Measurements from ENCODE around the gene ZNF691.
"Not testable (repeated sequence)": the region's sequence is repeated elsewhere in the genome, so short reads cannot be mapped to it uniquely, and the experiment has no call there.

Gene ZNF691, protein sequence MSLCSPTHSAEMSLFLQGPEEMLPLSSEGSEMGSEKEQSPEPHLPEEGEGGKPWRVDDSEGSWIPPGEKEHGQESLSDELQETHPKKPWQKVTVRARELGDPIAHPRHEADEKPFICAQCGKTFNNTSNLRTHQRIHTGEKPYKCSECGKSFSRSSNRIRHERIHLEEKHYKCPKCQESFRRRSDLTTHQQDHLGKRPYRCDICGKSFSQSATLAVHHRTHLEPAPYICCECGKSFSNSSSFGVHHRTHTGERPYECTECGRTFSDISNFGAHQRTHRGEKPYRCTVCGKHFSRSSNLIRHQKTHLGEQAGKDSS

DNA sequence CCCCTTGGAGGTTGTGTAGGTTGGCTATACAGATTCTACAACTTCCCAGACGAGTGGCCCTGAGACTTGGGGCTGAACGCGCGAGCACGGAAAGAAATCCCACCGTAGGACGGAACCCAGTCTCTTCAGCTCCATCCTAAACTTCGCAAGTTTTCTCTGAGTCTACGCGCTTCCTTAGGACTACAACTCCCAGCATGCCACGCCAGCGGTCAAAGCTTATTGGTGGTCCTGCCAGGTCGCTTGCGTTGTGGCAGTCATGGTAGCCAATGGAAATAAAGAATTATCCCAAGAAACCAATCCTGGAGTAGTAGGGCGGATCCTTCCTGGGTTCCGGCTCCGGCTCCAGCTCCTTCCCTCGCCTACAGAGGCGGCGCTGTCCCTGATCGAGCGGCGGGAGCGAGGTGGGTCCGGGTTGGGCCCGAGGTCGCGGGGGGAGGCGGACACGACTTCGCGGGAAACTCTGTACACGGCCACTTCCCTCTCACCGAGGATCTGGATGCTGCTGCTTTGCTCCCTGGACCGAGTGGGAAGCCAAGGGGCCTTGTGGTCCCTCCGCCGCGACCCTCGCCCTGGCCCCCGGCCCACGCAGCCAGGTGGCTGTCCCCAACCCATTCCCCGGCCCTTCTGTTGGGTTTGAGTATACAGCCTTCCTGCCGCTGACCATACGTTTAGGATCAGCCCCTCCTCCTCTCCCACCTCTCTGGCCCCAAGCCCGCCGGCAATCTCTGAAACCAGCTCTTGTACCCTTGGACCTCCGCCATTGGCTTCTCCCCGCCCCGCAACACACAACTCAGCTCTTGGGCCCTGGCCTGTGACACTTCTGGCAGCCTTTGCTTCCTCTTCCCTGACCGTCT is at the start of gene ZNF691:
Gene ZNF691 (plus strand): TSS at position 357 of the 854 bp plus-strand sequence. CDS start 3,046 bp downstream, outside the sequence.
- peak; percentile 83 for DNase-seq

DNA sequence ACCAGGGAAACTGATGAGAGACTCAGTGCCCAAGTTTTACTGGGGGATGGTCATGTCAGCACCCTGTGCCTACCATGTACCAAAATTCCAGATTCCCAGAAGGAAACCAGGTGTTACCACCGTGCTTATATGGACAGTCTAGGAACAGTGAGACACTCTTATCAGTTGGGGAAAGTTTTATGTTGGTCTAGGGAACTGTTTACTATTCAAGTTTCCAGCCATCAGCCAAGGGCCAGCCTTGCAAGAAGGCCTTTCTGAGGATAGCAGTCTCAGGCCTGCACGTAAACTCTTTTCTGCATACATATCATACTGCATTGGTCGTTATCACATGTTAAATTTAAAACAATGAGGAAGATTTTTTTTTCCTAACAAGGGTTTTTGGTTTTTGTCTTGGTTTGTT is 49.0 kb upstream of the ZNF691 start:
- DNase-seq, result no peak

DNA sequence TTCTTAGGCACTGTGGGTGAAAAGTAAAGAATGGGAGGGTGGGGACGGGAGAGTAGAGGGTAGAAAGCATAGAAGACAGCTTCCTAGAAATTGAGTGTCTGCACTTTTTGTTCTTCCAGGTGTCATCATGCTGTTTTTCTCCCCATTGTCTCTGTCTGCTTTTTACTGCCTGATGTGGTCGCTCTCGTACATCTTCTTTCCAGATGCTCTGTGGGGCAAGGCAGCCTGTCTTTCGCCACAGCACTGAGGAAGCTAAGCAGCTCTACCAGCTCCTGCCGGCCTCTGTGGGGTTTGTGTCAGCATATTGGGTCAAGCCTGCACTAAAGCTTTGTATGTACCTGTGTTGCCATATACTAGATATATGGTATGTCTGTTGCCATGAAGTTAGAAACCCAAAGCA is 48.4 kb upstream of the ZNF691 start:
- no peak for DNase-seq

DNA sequence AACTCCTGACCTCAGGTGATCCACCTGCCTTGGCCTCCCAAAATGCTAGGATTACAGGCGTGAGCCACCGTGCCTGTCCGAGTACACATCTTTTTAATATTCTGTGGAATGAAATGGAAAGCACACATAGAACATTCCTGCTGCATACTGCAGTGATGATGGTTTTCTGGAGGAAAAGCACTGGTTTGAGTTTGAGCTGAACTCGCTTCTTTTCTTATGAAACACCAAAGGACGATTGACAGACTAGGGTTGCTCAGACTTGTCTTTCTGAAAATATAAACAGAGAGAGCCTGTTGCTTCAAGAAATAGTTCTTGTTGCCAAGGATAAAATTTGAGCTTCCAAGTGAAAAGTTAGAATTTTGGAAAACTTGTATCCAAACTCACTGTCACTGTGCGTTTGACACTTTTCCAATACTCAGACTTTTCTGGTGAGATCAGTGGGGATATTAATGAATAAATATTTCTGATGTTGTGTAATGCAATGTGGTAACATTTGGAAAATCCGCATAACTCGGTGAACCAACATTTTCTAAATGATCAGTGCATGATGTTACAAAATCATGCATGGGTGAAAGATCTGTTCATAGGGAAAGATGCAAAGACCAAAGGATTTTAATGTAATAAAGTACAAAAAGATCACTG is 44.5 kb upstream of the ZNF691 start:
- no peak for DNase-seq

DNA sequence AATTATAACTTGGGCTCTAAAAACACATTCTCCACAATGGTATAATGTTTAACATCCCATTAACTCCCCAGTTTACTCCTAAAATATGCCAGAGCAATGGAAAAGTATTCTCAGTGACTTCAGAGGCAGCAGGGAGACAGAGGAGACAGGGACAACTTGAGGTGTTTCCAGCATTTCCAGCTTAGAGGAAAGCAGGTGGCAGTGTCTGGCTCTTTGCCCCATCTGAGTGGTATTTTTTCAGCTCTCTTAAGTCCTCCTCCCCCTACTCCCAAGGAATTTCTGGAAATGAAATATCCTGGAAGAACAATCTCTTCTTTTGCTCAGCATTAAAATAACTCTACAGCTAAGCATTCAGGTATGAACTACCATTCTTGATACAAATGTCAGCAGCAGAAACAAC is 40.2 kb upstream of the ZNF691 start:
- DNase-seq, result no peak

DNA sequence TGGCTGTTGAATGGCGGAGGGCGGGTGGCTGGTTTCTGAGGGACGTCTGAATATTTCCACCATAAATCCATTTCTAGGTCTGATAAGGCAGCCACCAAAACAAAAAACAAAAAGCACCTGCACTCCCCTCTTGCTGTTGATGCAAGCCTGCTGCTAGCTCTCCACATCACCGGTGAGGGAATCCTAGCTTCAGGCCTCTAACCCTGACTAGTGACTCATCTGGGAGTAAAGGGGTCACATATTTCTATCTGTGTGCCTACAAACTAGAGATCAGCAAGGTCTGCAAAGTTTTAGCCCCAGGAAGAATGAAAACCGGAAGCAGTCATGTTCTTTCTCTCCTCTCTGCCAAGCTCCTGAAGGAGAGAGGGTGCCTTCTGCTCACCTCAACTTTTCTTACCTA is 39.8 kb upstream of the ZNF691 start:
- no peak for DNase-seq

DNA sequence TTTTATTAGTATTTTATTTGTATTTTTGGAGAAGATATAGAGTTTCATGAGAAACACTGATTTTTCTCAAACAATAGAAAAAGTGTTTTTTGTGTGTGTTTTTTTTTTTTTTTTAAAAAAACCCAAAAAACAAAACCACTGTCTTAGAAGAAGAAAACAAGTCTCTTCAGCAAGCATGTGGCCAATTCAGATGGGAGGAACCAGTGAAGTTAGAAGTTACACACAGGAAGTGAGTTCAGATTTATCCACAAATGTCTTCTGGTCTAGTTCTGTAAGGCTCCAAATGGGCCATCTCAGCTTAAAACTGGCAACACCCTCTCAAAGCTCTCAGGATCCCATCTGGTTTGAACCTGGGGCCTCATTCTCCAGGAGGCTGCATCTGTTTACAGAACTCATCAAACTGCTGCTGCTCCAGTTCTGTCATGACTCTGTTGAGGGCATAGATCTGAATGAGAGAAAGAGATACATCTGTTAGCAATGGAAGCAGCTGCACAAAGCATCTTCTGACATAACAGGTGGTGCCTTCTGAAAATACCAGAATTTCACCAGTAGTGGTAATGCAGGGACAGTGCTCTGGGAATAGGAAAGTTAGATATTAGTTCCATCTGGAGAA is 39.3 kb upstream of the ZNF691 start:
- no peak for DNase-seq

DNA sequence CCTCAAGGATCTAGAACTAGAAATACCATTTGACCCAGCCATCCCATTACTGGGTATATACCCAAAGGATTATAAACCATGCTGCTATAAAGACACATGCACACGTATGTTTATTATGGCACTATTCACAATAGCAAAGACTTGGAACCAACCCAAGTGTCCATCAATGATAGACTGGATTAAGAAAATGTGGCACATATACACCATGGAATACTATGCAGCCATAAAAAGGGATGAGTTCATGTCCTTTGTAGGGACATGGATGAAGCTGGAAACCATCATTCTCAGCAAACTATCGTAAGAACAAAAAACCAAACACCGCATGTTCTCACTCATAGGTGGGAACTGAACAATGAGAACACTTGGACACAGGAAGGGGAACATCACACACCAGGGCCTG is 31.6 kb upstream of the ZNF691 start:
- DNase-seq, result not testable (repeated sequence)

DNA sequence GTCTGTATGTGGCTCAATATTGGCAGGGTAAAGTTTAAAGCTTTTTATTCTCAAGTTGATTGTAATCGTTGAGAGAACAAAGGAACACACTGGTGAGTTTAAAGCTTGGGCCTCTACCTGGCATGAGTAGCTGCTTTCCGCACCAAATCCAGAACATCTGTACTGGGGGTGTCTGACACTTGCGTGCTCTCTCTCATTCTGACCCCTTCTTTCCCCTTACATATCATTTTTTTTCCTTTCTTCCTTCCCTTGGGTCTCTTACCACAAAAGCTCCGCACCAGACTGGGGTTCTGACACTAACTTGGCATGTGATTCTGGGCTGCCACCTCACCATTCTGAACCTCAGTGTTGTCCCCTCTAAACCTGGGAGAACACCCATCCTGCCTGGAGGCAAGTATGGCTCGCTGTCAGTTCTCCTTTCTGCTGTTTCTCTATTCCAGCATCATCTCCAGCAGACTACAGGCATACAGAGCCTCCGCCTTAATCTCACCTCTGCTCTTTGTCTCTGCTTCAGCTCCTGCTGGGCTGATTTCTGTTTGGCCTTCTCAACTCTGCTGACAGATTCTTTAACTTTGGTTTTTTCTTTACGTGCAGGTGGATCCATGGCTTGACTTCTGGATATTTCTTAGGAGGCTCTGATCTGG is 30.4 kb upstream of the ZNF691 start:
- DNase-seq, result no peak

DNA sequence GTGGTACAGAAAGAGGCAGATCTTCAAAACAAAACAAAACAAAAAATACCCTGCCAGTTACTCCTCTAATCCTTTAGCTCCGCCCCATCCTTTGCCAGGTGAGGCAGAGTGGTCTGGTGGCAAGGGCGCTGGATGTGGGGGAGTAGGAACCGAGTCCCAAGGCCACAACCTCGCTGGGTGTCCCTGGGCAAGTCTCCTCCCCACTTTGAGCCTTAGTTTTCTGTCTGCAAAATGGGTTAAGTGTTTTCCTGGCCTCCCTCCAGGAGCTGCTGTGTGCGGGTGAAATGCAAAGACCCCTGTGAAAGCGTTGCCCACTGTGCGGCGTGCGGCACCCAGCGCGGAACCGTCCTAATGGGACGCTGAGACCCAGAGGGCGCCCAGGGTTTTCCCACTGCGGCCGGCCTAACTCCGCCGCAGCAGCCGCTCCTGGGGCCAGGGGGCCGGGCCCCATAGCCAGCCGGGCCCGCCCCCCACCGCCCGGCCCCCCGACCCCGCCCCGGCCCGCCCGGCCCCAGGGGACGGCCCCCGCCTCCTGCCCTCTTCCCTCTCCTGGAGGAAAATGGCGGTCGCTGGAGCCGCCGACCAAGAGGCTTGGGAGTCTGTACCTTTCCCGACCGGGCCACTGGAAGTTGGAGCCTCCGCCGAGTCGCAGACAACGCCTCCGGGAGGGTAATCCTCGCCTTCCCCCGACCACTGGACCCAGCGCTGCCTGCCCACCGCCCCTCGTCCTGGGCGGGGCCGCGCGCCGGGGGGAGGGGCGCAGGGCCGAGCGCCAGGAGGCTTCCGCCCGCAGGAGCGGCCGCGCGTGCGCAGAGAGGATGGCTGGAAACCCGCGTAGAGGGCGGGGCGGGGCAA is 29.6 kb upstream of the ZNF691 start, which contains the start of the genes ERMAP and SVBP:
Gene ERMAP (plus strand): TSS at position 538 of the 855 bp plus-strand sequence. CDS start 13,327 bp downstream, outside the sequence.
Gene SVBP (minus strand): TSS at position 813 of the 855 bp plus-strand sequence. CDS start 853 bp downstream, outside the sequence.
- DNase-seq, result peak; percentile 61

DNA sequence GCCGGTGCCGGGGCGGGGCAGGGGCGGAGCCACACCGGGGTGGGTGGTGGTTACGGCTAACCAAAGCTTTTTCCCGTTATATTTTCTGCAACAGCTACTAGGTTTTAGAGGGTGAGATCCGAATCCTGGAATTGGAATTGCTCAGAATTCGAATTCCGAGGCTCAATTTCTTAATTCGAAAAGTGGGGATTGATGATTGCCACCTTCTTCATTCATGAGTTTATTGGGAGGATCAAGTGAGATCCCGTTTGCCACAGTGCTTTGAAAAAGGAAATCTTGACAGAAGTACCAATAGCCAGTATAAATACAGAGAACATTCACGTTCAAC is 29.0 kb upstream of the ZNF691 start:
- DNase-seq, result no peak

DNA sequence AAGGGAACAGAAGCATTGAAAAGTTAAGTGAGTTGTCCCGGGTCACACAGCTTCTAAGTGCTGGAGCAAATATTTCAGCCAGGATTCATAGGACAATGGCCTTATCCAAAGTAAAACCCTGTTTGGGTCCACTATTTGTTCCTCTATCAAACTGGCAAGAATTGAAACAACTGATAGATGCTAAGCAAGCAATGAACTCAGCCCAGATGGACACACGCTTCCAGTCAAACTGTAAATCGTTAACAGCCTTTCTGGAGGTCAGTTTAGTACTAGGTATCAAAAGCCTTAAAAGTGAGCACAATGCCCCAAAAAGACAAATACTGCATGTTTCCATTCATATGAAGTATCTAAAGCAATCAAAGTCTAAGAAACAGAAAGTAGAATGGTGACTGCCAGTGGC is 28.4 kb upstream of the ZNF691 start:
- no peak for DNase-seq

DNA sequence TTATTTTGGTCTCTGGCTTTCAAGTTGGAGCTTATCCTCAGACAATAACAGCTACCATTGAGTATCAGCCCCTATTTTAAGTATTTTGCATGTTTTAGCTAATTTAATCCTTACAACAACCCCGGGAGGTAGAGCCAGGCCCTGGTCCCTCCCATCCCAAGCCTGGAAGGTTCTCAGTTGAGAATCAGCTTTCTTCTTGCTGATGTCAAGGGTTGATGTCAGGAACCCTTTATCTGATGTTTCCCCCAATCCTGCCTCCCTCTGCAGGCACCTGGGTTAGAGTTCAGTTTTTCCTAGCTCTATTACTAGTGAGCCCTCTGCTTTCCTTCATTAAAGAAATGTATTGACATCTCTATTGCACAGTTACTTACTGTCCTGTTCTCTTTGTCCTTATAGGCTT is 25.6 kb upstream of the ZNF691 start:
- no peak for DNase-seq

DNA sequence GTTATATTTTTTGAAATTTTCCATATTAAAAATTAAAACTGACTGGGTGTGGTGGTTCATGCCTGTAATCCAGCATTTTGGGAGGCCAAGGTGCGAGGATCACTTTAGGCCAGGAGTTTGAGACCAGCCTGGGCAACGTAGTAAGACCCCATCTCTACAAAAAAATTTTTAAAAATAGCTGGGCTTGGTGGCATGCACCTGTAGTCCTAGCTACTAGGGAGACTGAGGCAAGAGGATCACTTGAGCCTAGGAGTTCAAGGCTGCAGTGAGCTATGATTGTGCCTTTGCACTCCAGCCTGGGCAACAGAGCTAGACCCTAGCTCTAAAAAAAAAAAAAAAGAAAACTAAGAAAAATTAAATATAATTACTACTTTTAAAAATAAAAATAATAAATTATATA is 24.7 kb upstream of the ZNF691 start:
- no peak for DNase-seq

DNA sequence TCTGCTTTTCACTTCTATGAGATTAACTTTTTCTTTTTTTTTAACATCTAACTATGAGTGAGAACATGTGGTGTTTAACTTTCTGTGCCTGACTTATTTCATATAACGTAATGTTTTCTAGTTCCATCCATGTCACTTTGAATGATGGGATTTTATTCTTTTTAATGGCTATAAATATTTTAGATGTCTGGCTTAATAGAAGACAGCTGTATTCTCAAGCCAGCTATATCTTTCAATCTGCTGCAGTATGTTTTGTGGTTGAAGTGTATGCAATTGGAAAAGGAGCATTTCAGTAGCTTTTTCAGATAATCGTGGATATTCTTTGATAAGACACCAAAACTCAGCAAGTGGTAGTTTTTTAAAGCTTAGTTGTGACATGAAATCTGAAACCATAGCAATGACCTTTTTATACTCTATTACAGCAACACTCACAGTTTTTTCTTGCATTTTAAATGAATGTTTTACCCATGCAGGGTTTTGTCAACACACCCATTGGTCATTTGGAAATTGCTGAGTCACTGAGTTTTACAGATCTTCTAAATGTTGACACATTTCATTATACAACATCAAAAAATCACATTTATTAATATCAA is 23.5 kb upstream of the ZNF691 start:
- DNase-seq, result no peak

DNA sequence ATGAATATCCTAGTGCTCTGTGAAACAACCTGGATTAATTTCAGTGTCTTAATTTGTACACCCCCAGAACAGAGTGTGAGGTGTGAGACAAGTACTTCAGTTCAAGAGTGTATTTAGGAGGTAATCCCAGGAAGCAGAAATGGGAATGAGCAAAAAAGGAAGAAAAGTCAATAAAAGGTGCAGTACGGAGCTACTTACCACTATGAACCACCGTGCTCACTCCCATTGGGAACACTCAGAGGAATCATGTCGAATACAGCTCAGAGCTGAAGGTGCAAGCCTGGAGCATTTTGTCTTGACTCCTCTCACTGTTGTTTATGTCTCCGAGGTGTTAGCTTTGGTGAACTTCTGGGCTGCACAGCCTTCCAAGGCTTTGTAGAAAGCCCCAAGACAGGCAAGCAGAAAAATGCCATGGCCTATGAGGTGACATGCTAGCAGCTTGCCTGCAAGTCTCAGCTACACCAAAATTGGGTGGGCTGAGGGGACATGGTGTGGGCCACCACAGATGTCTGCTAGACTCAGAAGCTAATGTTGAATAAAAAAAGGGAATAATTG is 21.9 kb upstream of the ZNF691 start:
- no peak for DNase-seq

DNA sequence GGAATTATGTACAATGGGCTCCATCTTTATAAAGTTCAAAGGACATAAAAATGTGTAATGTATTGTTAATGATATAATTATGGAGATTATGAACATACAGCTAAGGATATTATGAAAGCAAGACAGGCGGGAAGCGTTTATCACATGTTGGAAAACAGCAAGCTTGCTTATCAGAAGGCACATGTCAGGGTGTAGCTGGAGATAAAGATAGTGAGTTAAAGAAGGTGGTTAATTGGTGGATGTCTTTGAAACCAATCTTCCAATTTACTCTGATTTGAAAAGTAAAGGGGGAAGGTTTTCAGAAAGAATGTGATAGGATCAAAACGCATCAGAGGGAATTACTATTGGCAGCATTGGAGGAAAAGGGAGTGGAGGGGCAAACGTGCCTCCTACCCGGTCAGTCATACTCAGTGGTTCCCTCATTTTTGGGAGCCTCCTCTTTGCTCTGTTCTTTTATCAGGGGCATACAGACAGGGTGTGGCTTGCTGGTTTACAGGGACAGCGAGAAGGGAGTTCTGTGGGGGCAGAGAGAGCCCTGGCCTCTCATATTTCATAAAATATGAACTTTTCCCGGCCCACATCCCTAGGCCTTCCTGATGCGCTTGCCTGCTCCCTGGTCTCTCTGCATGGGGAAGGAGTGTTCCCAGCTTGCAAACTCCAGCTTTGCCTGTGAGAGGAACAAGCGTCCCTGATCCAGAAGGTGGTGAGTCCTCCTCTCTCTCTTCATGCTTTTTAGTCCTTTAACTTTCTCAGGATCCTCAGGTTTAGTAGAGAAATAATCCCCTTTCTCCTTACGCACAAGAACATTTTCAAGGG is 21.2 kb upstream of the ZNF691 start:
- DNase-seq, result no peak

DNA sequence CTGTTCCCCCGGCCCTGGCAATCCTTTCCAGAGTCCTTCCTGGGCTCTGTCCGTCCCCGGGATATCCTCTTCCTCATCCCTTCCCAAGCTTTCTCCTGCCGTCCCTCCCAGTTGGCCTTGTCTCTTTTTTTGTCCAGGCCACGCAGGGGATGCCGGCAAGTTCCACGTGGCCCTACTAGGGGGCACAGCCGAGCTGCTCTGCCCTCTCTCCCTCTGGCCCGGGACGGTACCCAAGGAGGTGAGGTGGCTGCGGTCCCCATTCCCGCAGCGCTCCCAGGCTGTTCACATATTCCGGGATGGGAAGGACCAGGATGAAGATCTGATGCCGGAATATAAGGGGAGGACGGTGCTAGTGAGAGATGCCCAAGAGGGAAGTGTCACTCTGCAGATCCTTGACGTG is 15.8 kb upstream of the ZNF691 start:
- no peak for DNase-seq

DNA sequence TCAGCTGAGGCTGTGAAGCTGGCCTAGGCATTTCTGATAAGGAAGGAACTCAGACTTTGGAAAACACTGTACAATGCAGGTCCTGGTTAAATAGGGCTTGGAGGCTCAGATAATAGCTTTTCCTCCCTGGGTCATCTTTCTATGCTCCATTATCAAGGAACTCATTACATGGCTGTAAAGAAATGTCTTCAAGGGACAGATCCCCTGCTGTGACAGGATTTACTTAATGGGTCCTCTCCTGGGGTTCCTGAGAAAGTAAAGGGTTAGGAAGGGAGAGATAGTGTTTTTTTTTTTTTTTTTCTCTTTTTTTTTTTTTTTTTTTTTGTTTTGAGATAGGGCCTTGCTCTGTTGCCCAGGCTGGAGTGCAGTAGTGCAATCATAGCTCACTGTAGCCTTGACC is 15.1 kb upstream of the ZNF691 start:
- no peak for DNase-seq

DNA sequence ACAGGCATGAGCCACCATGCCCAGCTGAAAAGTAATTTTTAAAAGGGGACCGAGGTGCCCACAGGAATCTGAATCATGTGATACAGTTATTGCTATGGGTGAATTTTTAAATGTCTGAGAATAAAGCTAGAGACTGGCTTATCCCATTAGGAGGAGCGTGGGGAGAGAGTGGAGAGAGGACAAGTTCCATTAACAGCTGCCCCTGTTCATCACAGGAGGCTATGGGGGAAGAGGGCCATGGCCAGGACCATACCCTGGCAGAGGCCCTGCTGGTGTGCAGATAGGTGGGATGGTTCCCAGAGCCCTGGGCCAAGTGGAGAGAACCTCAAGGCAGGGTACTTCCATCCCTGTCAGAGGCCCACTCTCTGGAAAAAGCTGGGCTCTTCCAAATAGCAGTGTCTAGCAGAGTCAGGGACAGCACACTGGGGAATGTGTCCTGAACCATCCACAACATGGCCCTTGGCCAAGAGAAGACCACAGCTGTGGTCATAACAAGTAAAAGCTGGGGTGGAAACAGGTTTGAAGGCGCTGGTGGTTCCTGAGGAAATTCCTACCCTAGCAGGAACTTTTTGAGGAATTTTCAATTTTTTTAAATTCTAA is 13.7 kb upstream of the ZNF691 start:
- DNase-seq, result no peak
